GM12892 (cell line): ENCODE data around the gene ST6GAL1.

Experiments
- DNase-seq: peaks from one replicate; pipeline ENCODE4 v3.0.0; 2011; ENCODE audit not compliant: insufficient read length
- FAIRE-seq: peaks from 2 replicates; lab custom pipeline; 2011; peaks lifted over from hg19 to GRCh38; lab: Jason Lieb, UNC
- POLR2A ChIP-seq: IDR thresholded peaks from 2 replicates; pipeline ENCODE4 v1.6.1; 2011; ENCODE audit warnings: low read depth, low read length, control low read depth
- POLR2AphosphoS5 ChIP-seq: IDR thresholded peaks from 2 replicates; pipeline ENCODE4 v1.6.1; 2011; ENCODE audit warnings: low read depth, low read length, control low read depth
- TAF1 ChIP-seq: IDR thresholded peaks from 2 replicates; pipeline ENCODE4 v1.6.1; 2011; ENCODE audit warnings: low read depth, mild to moderate bottlenecking, control low read depth, low read length, borderline replicate concordance

ST6GAL1 gene

GRCh38 chr3:187031934-187032333, 101.6 kb downstream of the ST6GAL1 start:
- TF ChIP-seq TAF1, result no peak
- peak; percentile 83 for FAIRE-seq
- DNase-seq, result no peak

- no peak for DNase-seq
- TF ChIP-seq TAF1 (no peak), POLR2A (no peak), POLR2AphosphoS5 (no peak)
- no peak for FAIRE-seq
Observed at GRCh38 chr3:187036394-187036793, 106.1 kb downstream of the ST6GAL1 start.

- no peak for DNase-seq
- TF ChIP-seq TAF1, result no peak
- no peak; the same call in 1 of the 2 replicates for TF ChIP-seq POLR2A
- TF ChIP-seq POLR2AphosphoS5, result no peak
- no peak for FAIRE-seq
Observed at GRCh38 chr3:187039100-187039722, 108.9 kb downstream of the ST6GAL1 start.

DNA sequence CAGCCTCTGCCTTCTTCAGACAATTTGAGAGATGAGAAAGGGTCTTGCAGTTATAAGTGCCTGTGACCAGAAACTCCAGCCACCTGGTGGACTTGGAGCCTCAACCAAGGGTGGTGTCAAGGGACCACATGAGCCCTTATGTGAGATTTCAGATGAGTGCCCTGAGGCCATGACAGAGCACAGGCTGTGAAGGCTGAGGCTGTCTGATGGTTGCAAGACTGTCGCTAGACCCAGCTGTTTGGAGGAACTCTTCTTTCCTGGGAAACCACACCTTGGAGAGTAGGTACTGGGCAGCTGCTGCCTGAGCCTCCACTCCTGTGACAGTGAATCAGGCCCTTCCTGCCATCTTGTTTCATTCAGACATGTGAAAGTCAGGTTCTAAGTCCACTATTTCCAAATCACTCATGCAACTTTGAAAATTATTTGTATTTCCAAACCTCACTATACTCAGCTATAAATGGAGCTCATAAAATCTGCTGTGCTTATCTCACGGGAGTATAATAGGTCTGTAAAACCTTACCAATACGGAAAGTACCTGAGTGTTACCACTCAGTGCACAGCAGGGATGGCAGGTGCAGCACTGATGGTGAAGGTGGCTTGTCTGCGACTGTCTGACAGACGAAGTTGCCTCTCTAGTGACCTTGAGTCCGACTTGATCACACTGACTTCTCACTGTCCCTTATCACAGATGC, 109.5 kb downstream of the ST6GAL1 start:
- peak; percentile 82 for FAIRE-seq

GRCh38 chr3:187040516-187041361, 110.4 kb downstream of the ST6GAL1 start:
- DNase-seq, result no peak
- TF ChIP-seq POLR2AphosphoS5 (no peak; the same call in 1 of the 2 replicates), TAF1 (no peak), POLR2A (no peak)
- FAIRE-seq, result peak; percentile 58

More for the DNA sequence above, 109.5 kb downstream of the ST6GAL1 start:
- DNase-seq, result no peak
- TF ChIP-seq POLR2A, result no peak; the same call in 1 of the 2 replicates
- peak; percentile 35; the same call in 1 of the 2 replicates for TF ChIP-seq POLR2AphosphoS5

- DNase-seq, result no peak
- TF ChIP-seq POLR2AphosphoS5 (no peak), POLR2A (peak; percentile 34; the same call in 1 of the 2 replicates), TAF1 (no peak)
- peak; percentile 86 for FAIRE-seq
Observed at GRCh38 chr3:187041362-187042307, 111.3 kb downstream of the ST6GAL1 start.

DNA sequence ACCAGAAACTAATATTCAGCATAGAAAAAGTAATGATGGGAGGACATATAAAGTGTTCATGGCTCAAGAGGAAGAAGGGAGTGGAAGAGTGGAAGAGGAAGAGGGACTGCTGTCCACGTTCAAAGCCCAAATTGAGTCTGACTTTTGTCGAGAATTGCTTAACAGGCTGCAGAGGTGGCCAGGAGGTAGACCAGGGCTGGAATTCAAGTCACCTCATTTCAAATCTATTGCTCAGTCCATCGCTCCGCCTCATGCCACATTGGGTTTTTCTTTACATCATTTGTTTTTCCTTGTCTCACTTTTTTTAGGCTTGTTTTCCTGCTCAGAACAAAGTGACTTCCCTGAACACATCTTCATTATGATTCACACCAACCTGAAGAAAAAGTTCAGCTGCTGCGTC, 112.0 kb downstream of the ST6GAL1 start:
- no peak for TF ChIP-seq POLR2AphosphoS5
- 0 out of 2 replicates have a peak, but pooled peaks have one; percentile 11 for TF ChIP-seq POLR2A
- DNase-seq, result no peak
- FAIRE-seq, result peak; percentile 51

DNA sequence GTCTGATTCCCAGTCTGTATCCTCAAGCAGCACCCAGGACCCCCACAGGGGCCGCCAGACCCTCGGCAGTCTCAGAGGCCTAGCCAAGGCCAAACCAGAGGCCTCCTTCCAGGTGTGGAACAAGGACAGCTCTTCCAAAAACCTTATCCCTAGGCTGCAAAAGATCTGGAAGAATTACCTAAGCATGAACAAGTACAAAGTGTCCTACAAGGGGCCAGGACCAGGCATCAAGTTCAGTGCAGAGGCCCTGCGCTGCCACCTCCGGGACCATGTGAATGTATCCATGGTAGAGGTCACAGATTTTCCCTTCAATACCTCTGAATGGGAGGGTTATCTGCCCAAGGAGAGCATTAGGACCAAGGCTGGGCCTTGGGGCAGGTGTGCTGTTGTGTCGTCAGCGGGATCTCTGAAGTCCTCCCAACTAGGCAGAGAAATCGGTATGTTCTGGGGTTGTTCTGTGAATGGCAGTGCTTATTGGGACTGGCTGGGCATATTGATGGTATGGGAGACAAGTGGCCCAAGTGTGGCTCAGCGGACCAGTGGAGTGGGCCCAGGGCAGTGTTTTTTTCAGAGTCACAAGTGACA, 112.6 kb downstream of the ST6GAL1 start:
- DNase-seq (no peak), FAIRE-seq (peak; percentile 14)
- no peak for TF ChIP-seq POLR2A
- TF ChIP-seq TAF1, result no peak
- peak; percentile 40; the same call in 1 of the 2 replicates for TF ChIP-seq POLR2AphosphoS5

DNA sequence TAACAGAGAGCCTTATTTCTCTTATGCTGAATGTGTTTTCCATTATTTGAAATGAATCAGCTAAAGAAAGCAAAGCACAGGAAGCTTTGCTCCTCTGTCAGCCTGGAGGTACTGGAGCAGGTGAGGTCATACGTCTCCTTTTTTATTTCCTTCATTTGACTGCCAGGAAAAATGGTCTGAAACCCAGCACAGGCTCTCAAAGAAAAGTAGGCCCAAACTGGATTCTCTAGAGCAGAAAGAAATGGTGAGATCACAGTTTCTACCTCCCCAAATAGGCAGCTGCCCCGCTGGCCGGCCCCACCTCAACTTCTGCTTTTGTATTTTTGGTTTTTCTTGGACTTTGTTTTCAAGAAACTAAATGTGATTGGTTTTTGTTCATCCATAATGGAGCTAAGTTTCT, 113.9 kb downstream of the ST6GAL1 start:
- FAIRE-seq, result peak; percentile 46
- DNase-seq, result no peak
- TF ChIP-seq POLR2AphosphoS5 (no peak; the same call in 1 of the 2 replicates), POLR2A (no peak), TAF1 (no peak)

DNA sequence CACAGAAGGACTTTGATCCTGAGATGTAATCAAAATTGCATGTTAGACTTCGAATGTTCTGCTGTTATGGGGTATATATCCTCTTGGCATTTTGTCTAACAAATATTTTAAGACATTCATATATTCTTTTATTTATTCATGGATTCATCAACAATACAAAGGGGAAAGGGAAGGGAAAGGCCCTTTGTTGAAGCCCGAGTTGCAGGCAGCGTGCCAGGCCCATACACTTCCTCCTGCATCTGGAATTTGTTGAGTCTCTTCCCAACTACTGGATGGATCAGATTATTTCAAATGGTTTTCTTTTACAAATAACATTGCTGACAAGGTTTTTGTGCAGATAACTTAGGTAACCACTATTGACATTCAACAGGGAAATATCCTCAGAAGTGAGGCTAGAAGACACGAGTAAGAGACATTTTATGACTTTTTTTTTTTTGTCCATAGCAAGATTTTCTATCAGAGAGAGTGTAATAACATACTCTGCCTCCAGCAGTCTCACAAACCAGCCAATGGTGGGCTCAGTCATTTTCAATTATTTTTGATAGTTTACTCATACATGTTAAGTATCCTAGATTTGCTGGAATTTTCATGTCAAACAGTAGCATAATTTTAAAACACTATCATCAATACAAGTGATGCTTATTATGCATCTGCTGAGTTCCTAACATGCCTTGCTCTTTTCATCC, 114.7 kb downstream of the ST6GAL1 start:
- FAIRE-seq, result no peak
- no peak for DNase-seq
- TF ChIP-seq POLR2A, result no peak
- no peak for TF ChIP-seq POLR2AphosphoS5
- TF ChIP-seq TAF1, result no peak
